ENCODE results near the gene TTBK1.

Gene TTBK1

DNA sequence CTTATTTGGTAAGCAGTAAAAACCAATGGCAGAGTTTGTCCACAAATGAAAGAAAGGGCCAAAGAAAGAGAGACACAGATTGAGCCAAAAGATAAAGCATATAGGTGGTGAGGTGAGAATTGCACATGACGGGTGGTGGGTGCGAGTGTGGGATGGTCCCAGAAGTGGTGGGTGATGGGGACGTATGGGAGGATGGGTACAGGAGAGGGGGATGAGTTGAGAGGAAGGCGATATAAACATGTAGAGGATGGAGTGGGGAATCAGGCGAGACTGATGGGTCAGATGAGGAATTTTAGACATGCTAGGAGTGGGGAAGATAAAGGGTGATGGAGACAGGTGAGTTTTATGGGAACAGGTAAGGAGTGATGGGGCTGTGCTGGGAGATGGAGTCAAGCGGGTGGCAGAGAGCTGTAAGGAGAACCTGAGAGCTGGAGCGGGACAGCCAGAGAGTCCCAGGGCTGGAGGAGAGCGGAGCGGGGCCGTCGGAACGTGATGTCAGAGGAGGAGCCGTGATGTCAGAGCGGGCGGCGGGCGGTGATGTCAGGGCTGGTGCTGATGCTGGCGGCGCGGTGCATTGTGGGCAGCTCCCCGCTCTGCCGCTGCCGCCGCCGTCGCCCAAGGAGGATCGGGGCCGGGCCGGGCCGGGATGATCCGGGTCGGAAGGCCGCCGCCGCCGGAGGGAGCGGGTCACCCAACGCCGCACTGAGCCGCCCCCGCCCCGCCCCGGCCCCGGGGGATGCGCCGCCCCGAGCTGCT is at the start of gene TTBK1:
Gene TTBK1 (plus strand): TSS at position 574 of the 756 bp plus-strand sequence. CDS start 3,180 bp downstream, outside the sequence.
- peaks cover 21% of the 10 kb centered on the region for H3K27me3 Mint-ChIP-seq
- H3K9me3 Mint-ChIP-seq = no peaks in the 10 kb centered on the region
- no peak within 1 kb of the TSS for H3K27ac Mint-ChIP-seq
- peaks cover 20% of the 10 kb centered on the region for H3K4me1 Mint-ChIP-seq (ENCODE audit: low read depth)
- H3K4me3 Mint-ChIP-seq = no peak within 1 kb of the TSS
- no peaks in the 10 kb centered on the region for H3K36me3 Mint-ChIP-seq (ENCODE audit: low read depth)

DNA sequence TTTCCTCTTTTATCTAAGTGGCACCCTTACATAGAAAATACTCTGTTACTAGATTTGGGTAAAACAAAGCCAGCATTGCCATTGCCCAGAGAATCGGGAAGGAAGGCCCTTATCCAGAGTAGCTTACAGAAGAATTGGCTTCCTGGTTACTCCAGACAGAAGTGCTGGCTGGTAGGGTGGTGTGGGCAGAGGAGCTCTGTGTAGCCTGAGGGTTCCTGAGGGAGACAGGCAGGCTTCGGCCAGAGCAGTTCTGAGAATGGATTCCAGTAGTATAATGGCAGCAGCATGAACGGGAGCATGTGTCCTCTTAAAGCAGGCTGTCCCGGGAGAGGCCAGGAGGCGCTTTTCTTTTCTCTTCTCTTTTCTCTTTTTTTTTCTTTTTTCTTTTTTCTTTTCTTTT is 49.4 kb upstream of the TTBK1 start:
- Mint-ChIP-seq H3K4me1 (ENCODE audit: low read depth) (no peaks in the 10 kb centered on the region), H3K36me3 (ENCODE audit: low read depth) (peaks cover 44% of the 10 kb centered on the region), H3K27ac (no peak overlapping the region), H3K9me3 (no peaks in the 10 kb centered on the region), H3K4me3 (no peak overlapping the region), H3K27me3 (no peaks in the 10 kb centered on the region)

DNA sequence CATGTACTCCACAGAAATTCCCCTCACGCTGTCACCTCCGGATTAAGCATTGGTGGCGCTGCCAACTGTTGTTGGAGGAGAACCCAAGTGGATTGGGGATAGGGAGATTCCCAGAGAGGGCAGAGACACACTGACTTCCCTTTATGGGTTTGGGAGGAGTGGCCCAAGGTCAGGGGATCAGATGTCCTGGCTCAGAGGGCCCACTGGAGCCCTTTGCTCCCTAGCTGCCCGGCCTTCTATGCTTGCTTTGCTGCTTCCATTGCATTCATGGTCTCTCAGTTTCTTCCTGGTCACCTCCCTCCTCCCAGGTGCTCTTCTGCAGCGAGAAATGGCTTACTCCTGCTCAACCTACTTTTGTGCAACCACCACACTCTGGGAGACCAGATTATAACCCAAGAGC is 46.9 kb upstream of the TTBK1 start:
- no peak overlapping the region for H3K27ac Mint-ChIP-seq

DNA sequence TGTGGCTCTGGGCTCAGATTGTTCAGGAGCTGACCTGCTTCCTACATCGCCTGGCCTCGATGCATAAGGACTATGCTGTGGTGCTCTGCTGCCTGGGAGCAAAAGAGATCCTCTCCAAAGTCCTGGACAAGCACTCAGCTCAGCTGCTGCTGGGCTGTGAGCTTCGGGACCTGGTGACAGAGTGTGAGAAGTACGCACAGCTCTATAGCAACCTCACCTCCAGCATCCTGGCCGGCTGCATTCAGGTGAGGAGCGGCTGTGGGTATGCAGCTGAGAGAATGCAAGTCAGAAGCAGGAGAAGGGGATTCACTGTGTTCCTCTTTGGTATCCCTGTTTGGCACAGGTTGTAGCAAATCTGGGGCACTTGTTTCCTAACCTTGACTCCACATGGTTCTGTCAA is 43.4 kb upstream of the TTBK1 start:
- H3K36me3 Mint-ChIP-seq (ENCODE audit: low read depth) = peaks cover 47% of the 10 kb centered on the region
- no peak overlapping the region for H3K27ac Mint-ChIP-seq
- H3K27me3 Mint-ChIP-seq = no peaks in the 10 kb centered on the region
- H3K4me1 Mint-ChIP-seq (ENCODE audit: low read depth) = no peaks in the 10 kb centered on the region
- no peaks in the 10 kb centered on the region for H3K9me3 Mint-ChIP-seq
- no peak overlapping the region for H3K4me3 Mint-ChIP-seq

More for the DNA sequence above, 46.9 kb upstream of the TTBK1 start:
- Mint-ChIP-seq H3K4me1 (ENCODE audit: low read depth) (no peaks in the 10 kb centered on the region), H3K27me3 (no peaks in the 10 kb centered on the region), H3K9me3 (no peaks in the 10 kb centered on the region), H3K36me3 (ENCODE audit: low read depth) (peaks cover 58% of the 10 kb centered on the region), H3K4me3 (no peak overlapping the region)

DNA sequence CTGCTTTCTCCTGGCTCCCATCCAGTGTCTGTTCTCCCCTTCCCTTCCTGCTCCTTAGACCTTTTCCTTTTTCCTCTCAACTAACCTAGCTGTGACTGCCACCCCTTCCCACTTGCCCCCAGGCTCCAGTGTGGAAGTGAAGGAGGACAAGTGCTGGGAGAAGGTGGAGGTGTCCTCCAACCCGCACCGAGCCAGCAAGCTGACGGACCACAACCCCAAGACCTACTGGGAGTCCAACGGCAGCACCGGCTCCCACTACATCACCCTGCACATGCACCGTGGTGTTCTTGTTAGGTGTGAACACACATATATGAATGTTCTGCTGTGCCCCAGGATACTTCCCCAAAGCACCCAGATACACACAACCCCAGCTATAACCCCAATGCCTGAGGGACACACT is 42.7 kb upstream of the TTBK1 start:
- no peak overlapping the region for H3K4me3 Mint-ChIP-seq
- no peak overlapping the region for H3K27ac Mint-ChIP-seq
- no peaks in the 10 kb centered on the region for H3K9me3 Mint-ChIP-seq
- peaks cover 41% of the 10 kb centered on the region for H3K36me3 Mint-ChIP-seq (ENCODE audit: low read depth)
- no peaks in the 10 kb centered on the region for H3K27me3 Mint-ChIP-seq
- H3K4me1 Mint-ChIP-seq (ENCODE audit: low read depth) = no peaks in the 10 kb centered on the region

DNA sequence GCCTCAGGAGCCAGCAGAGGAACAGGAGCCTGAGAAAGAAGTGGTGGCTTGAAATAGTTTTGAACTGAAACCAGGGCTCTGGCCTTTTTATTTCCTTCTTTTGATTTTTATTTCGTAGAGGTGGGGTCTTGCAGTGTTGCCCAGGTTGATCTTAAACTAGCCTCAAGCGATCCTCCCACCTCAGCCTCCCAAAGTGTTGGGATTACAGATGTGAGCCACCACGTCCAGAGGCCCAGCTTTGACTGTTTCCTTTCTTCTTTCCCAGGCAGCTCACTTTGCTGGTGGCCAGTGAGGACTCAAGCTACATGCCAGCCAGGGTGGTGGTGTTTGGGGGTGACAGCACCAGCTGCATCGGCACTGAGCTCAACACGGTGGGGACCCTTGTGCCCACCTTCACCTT is 40.8 kb upstream of the TTBK1 start:
- Mint-ChIP-seq H3K9me3 (no peaks in the 10 kb centered on the region), H3K27ac (no peak overlapping the region), H3K27me3 (no peaks in the 10 kb centered on the region), H3K4me3 (no peak overlapping the region), H3K4me1 (ENCODE audit: low read depth) (no peaks in the 10 kb centered on the region), H3K36me3 (ENCODE audit: low read depth) (peaks cover 40% of the 10 kb centered on the region)

DNA sequence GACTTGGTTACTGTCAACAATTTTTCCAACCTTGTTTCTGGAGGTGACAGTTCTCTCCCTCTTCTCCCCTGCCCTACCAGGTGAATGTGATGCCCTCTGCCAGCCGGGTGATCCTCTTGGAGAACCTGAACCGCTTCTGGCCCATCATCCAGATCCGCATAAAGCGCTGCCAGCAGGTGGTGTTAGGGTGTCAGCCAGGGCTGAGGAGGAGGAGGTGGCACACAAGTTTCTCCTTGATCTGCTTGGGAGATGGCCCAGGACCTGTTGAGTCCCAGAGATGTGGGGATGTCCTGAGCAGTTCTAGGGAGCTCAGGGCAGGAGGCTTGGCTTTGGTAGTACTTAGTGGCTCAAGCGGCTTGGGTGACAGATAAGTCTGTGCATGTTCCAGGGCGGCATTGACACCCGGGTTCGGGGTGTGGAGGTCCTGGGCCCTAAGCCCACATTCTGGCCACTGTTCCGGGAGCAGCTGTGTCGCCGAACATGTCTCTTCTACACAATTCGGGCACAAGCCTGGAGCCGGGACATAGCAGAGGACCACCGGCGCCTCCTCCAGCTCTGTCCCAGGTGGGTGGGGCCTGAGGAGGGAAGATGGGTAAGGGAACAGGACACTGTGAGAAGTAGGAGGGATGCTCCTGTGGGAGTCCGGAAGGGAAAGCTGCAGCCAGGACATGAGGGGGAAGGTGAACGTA is 40.1 kb upstream of the TTBK1 start:
- Mint-ChIP-seq H3K27ac (no peak overlapping the region), H3K4me1 (ENCODE audit: low read depth) (no peaks in the 10 kb centered on the region), H3K4me3 (no peak overlapping the region), H3K9me3 (no peaks in the 10 kb centered on the region), H3K27me3 (no peaks in the 10 kb centered on the region), H3K36me3 (ENCODE audit: low read depth) (peaks cover 35% of the 10 kb centered on the region)

DNA sequence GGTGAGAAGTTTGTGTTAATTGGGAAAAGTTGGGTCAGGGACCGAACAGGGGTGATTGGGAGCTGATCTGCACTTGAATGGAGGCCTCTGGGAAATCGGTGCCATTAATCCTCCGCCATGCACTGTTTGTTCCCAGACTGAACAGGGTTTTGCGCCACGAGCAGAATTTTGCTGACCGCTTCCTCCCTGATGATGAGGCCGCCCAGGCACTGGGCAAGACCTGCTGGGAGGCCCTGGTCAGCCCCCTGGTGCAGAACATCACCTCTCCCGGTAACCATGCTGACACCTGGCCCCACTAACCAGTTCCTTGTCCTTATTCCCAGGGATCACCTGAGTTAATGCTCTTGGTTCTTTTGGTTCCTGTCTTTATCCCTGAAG is 39.6 kb upstream of the TTBK1 start:
- H3K4me3 Mint-ChIP-seq = no peak overlapping the region
- peaks cover 35% of the 10 kb centered on the region for H3K36me3 Mint-ChIP-seq (ENCODE audit: low read depth)
- H3K27ac Mint-ChIP-seq = no peak overlapping the region
- H3K27me3 Mint-ChIP-seq = no peaks in the 10 kb centered on the region
- no peaks in the 10 kb centered on the region for H3K4me1 Mint-ChIP-seq (ENCODE audit: low read depth)
- H3K9me3 Mint-ChIP-seq = no peaks in the 10 kb centered on the region

DNA sequence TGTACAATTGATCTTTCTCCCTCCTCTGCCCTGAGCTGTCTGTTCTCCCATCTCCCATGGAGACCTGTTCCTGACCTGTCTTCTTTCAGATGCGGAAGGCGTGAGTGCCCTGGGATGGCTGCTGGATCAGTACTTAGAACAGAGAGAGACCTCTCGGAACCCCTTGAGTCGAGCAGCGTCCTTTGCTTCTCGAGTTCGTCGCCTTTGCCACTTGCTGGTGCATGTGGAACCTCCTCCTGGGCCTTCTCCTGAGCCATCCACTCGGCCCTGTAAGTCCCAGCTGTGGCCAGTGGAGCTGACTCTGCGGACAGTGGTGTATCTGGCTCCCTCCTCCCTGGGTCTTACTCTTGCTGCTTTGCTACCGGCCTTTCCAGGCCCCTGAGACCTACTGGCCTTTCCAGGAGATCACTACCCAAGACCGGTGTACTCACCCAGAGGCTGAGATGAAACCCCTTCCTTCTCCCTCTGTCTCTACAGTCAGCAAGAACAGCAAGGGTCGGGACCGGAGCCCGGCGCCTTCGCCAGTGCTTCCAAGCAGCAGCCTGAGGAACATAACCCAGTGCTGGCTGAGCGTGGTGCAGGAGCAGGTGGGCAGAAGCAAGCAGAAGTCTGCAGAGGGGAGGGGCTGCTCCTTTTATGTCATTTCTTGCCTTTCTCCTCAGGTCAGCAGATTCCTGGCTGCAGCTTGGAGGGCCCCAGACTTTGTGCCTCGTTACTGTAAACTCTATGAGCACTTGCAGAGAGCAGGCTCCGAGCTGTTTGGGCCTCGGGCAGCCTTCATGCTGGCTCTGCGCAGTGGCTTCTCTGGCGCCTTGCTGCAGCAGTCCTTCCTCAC is 38.8 kb upstream of the TTBK1 start:
- Mint-ChIP-seq H3K27ac (no peak overlapping the region), H3K36me3 (ENCODE audit: low read depth) (peaks cover 35% of the 10 kb centered on the region), H3K9me3 (no peaks in the 10 kb centered on the region), H3K27me3 (no peaks in the 10 kb centered on the region), H3K4me3 (no peak overlapping the region), H3K4me1 (ENCODE audit: low read depth) (no peaks in the 10 kb centered on the region)

DNA sequence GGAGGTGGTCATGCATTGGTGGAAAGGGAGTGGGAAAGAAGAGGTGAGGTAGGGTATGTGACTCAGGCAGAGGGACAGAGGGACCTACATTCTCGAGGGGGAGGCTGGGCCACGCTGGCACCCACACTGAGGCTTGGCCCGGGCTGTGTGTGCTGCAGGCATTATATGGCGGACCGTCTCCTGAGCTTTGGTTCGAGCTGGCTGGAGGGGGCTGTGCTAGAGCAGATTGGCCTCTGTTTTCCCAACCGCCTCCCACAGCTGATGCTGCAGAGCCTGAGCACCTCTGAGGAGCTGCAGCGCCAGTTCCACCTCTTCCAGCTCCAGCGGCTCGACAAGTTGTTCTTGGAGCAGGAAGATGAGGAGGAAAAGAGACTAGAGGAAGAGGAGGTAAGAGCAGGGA is 37.4 kb upstream of the TTBK1 start:
- Mint-ChIP-seq H3K27ac (no peak overlapping the region), H3K4me1 (ENCODE audit: low read depth) (no peaks in the 10 kb centered on the region), H3K36me3 (ENCODE audit: low read depth) (peaks cover 25% of the 10 kb centered on the region), H3K9me3 (no peaks in the 10 kb centered on the region), H3K27me3 (no peaks in the 10 kb centered on the region), H3K4me3 (no peak overlapping the region)

DNA sequence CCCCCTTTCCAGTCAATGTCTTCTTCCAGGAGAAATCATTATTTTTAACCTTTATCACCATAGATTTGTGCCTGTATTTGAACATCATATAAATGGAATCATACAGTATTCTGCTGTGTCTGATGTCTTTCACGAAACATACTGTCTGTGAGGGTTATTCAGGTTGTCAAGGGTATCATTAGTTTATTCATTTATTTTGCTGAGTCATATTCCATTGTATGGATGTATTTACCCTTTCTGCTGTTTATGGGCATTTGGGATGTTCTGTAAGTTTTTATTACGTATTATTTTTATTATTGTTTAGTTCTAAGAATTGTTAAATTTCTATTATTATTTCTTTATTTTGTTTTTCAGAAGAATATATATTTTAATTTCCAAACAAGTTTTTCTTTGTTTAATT is 36.0 kb upstream of the TTBK1 start:
- Mint-ChIP-seq H3K36me3 (ENCODE audit: low read depth) (peaks cover 24% of the 10 kb centered on the region), H3K27me3 (no peaks in the 10 kb centered on the region), H3K9me3 (no peaks in the 10 kb centered on the region), H3K4me1 (ENCODE audit: low read depth) (no peaks in the 10 kb centered on the region), H3K4me3 (no peak overlapping the region), H3K27ac (peak overlapping the region; percentile 29)

DNA sequence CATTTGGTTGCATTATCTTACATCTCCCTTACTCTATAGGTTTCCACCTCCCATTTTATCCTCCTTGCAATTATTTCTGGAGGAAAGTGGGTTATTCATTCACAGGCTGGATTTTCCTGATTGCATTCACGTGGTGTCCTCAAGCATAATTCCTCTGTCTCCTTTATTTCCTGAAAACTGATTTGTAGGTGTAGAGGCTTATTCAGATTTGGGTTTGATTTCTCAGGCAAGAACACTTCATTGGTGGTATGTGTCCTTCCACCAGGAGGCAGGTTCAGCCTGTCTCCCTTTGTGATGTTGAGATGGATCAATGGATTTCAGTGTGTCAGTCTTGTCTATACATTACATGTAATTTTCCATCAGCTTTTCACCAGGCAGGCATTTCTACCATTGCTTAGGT is 31.3 kb upstream of the TTBK1 start:
- H3K27me3 Mint-ChIP-seq = no peaks in the 10 kb centered on the region
- no peak overlapping the region for H3K4me3 Mint-ChIP-seq
- no peaks in the 10 kb centered on the region for H3K4me1 Mint-ChIP-seq (ENCODE audit: low read depth)
- peaks cover 11% of the 10 kb centered on the region for H3K36me3 Mint-ChIP-seq (ENCODE audit: low read depth)
- no peaks in the 10 kb centered on the region for H3K9me3 Mint-ChIP-seq
- H3K27ac Mint-ChIP-seq = no peak overlapping the region

DNA sequence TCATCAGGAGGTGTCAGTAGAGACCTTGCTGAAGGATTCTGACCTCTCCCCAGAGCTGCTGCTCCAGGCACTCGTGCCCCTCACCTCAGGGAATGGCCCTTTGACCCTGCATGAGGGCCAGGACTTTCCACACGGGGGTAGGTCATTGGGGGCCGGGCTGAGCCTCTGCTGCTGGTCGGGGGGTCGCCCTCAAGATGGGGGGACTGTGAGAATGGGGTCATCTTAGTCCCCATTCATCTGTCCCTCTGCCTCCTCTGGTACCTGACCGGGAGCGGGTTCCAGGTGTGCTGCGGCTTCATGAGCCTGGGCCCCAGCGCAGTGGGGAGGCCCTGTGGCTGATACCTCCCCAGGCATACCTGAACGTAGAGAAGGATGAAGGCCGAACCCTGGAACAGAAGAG is 29.9 kb upstream of the TTBK1 start:
- H3K4me1 Mint-ChIP-seq (ENCODE audit: low read depth) = no peaks in the 10 kb centered on the region
- no peak overlapping the region for H3K27ac Mint-ChIP-seq
- no peaks in the 10 kb centered on the region for H3K27me3 Mint-ChIP-seq
- H3K36me3 Mint-ChIP-seq (ENCODE audit: low read depth) = peaks cover 17% of the 10 kb centered on the region
- H3K9me3 Mint-ChIP-seq = no peaks in the 10 kb centered on the region
- H3K4me3 Mint-ChIP-seq = no peak overlapping the region

DNA sequence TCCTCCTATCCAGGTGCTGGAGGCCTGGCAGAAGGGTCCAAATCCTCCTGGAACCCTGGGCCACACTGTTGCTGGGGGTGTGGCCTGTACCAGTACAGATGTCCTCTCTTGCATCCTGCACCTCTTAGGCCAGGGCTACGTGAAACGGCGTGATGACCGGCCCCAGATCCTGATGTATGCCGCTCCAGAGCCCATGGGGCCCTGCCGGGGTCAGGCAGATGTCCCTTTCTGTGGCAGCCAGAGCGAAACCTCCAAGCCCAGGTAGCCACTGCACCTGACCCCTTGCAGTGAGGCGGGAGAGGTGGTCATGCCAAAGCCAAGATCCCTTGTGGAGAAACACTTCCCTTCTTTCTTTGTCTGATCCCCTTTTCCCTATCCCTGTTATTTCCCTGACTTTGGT is 28.2 kb upstream of the TTBK1 start:
- Mint-ChIP-seq H3K4me3 (no peak overlapping the region), H3K4me1 (ENCODE audit: low read depth) (no peaks in the 10 kb centered on the region), H3K36me3 (ENCODE audit: low read depth) (peaks cover 24% of the 10 kb centered on the region)

DNA sequence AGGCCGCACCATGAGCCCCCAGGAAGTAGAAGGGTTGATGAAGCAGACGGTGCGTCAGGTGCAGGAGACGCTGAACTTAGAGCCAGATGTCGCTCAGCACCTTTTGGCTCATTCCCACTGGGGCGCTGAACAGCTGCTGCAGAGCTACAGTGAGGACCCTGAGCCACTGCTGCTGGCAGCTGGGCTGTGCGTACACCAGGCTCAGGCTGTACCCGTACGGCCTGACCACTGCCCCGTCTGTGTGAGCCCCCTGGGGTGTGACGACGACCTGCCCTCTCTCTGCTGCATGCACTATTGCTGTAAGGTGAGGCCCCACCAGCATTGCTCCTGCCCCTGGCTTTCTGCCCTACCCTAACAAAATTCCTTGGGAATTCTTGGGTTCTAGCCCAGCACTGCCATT is 27.1 kb upstream of the TTBK1 start:
- no peaks in the 10 kb centered on the region for H3K4me1 Mint-ChIP-seq (ENCODE audit: low read depth)
- no peak overlapping the region for H3K27ac Mint-ChIP-seq
- H3K27me3 Mint-ChIP-seq = no peaks in the 10 kb centered on the region
- H3K4me3 Mint-ChIP-seq = no peak overlapping the region
- peaks cover 28% of the 10 kb centered on the region for H3K36me3 Mint-ChIP-seq (ENCODE audit: low read depth)
- no peaks in the 10 kb centered on the region for H3K9me3 Mint-ChIP-seq

More for the DNA sequence above, 28.2 kb upstream of the TTBK1 start:
- H3K9me3 Mint-ChIP-seq = no peaks in the 10 kb centered on the region
- H3K27ac Mint-ChIP-seq = no peak overlapping the region
- H3K27me3 Mint-ChIP-seq = no peaks in the 10 kb centered on the region
